NCI-H82 treated with DMSO at 0.1 percent for 48 hours (cell line): ENCODE results near the gene ASAP3.

Source experiments
- DNase-seq: peaks from one replicate; lab custom pipeline; 2025; ENCODE audit not compliant: unreplicated experiment; lab: John Stamatoyannopoulos, UW

Gene ASAP3

GRCh38 chr1:23450894-23451293, 33.1 kb downstream of the ASAP3 start:
- DNase-seq: no peak

- DNase-seq: no peak
Observed at GRCh38 chr1:23449958-23450357, 34.0 kb downstream of the ASAP3 start.

GRCh38 chr1:23449306-23449705, 34.7 kb downstream of the ASAP3 start:
- no peak for DNase-seq

GRCh38 chr1:23448846-23449245, 35.1 kb downstream of the ASAP3 start:
- DNase-seq: no peak

- no peak for DNase-seq
Observed at GRCh38 chr1:23446661-23447310, 37.2 kb downstream of the ASAP3 start.

- DNase-seq: peak; percentile 26
Observed at GRCh38 chr1:23444596-23445390, 39.2 kb downstream of the ASAP3 start.

GRCh38 chr1:23444104-23444533, 39.9 kb downstream of the ASAP3 start:
- DNase-seq: no peak

GRCh38 chr1:23442751-23443150, 41.2 kb downstream of the ASAP3 start:
- DNase-seq: no peak

- no peak for DNase-seq
Observed at GRCh38 chr1:23441446-23442148, 42.4 kb downstream of the ASAP3 start.

- DNase-seq: no peak
Observed at GRCh38 chr1:23438545-23438944, 45.4 kb downstream of the ASAP3 start.

GRCh38 chr1:23437355-23437664, 46.7 kb downstream of the ASAP3 start:
- DNase-seq: no peak

- no peak for DNase-seq
Observed at GRCh38 chr1:23436520-23437354, 47.2 kb downstream of the ASAP3 start.

- DNase-seq: no peak
Observed at GRCh38 chr1:23434260-23434775, 49.7 kb downstream of the ASAP3 start.

GRCh38 chr1:23433122-23433521, 50.9 kb downstream of the ASAP3 start:
- DNase-seq: no peak

- no peak for DNase-seq
Observed at GRCh38 chr1:23431431-23431830, 52.5 kb downstream of the ASAP3 start.

GRCh38 chr1:23430803-23431202, 53.2 kb downstream of the ASAP3 start:
- no peak for DNase-seq

GRCh38 chr1:23428136-23428905, 55.7 kb downstream of the ASAP3 start:
- DNase-seq: no peak

GRCh38 chr1:23427550-23427949, 56.4 kb downstream of the ASAP3 start:
- DNase-seq: no peak

GRCh38 chr1:23426828-23427227, 57.2 kb downstream of the ASAP3 start:
- no peak for DNase-seq

GRCh38 chr1:23425193-23425494, 58.8 kb downstream of the ASAP3 start:
- DNase-seq: no peak
